LoVo (cell line): ENCODE measurements around the gene ATP9B.
"Not testable (repeated sequence)": the region's sequence is repeated elsewhere in the genome, so short reads cannot be mapped to it uniquely, and the experiment has no call there.

Source experiments
- DNase-seq: peaks from one replicate; pipeline ENCODE4 v3.0.0-alpha.2; 2016; ENCODE audit warnings: low spot score

ATP9B gene

DNA sequence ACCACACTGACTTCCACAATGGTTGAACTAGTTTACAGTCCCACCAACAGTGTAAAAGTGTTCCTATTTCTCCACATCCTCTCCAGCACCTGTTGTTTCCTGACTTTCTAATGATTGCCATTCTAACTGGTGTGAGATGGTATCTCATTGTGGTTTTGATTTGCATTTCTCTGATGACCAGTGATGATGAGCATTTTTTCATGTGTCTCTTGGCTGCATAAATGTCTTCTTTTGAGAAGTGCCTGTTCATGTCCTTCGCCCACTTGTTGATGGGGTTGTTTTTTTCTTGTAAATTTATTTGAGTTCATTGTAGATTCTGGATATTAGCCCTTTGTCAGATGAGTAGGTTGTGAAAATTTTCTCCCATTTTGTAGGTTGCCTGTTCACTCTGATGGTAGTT is 216.0 kb downstream of the ATP9B start:
- DNase-seq, result not testable (repeated sequence)

DNA sequence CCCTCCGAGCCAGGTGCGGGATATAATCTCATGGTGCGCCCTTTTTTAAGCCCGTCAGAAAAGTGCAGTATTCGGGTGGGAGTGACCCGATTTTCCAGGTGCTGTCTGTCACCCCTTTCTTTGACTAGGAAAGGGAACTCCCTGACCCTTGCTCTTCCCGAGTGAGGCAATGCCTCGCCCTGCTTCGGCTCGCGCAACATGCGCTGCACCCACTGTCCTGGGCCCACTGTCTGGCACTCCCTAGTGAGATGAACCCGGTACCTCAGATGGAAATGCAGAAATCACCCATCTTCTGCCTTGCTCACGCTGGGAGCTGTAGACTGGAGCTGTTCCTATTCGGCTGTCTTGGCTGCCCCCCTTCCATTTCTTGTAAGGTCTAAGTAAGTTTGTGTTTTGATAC is 221.2 kb downstream of the ATP9B start:
- DNase-seq, result not testable (repeated sequence)

DNA sequence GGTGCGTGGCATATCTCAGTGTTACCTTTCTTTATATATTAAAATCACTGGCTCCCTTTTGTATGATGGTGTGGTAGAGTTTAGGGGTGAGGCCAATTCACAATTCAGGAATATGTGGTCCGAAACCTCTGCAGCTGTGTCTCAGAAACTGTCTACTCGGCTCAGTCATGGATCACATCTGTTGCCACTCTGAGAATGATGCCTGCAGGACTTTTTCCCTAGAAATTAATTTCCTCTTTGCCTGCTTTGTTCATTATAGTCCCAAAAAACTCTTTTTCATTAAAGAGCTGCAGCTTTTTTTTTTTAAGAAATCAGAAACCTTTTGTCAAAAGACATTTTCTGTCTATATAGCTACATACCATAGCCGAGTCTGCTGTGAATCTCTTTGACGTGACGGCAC is 221.7 kb downstream of the ATP9B start:
- no peak for DNase-seq

GRCh38 chr18:79294235-79294634 is 225.0 kb downstream of the ATP9B start:
- no peak for DNase-seq

- DNase-seq, result no peak
Observed at GRCh38 chr18:79299272-79299671, 230.1 kb downstream of the ATP9B start.

- DNase-seq, result no peak
Observed at GRCh38 chr18:79299711-79300110, 230.5 kb downstream of the ATP9B start.

GRCh38 chr18:79300413-79300812 is 231.2 kb downstream of the ATP9B start:
- no peak for DNase-seq

GRCh38 chr18:79302120-79302519 is 232.9 kb downstream of the ATP9B start:
- peak; percentile 18 for DNase-seq

DNA sequence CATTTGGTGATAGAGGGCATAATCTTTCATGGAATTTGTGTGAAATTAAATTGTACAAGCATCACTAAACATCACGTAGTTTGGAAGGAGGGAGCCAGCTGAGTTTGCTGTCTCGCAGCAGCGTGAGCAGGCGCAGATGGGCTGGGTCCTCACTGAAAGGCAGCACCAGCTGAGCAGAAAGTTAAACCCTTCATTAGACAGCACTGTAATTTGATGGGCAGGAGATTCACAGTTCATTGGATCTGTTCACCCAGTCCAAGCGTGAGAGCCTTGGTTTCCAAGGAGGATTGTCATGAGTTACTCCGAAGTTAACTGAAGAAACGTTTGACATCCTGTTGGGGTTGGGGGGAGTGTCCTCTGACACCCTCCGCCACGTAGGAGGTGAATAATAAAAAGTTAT is 236.7 kb downstream of the ATP9B start:
- DNase-seq, result no peak

GRCh38 chr18:79309614-79310358 is 240.6 kb downstream of the ATP9B start:
- DNase-seq, result no peak

- DNase-seq, result no peak
Observed at GRCh38 chr18:79314838-79315388, 245.7 kb downstream of the ATP9B start.

GRCh38 chr18:79315596-79315995 is 246.4 kb downstream of the ATP9B start:
- DNase-seq, result no peak

GRCh38 chr18:79317703-79318102 is 248.5 kb downstream of the ATP9B start:
- DNase-seq, result no peak

GRCh38 chr18:79318142-79318673 is 249.0 kb downstream of the ATP9B start:
- no peak for DNase-seq

DNA sequence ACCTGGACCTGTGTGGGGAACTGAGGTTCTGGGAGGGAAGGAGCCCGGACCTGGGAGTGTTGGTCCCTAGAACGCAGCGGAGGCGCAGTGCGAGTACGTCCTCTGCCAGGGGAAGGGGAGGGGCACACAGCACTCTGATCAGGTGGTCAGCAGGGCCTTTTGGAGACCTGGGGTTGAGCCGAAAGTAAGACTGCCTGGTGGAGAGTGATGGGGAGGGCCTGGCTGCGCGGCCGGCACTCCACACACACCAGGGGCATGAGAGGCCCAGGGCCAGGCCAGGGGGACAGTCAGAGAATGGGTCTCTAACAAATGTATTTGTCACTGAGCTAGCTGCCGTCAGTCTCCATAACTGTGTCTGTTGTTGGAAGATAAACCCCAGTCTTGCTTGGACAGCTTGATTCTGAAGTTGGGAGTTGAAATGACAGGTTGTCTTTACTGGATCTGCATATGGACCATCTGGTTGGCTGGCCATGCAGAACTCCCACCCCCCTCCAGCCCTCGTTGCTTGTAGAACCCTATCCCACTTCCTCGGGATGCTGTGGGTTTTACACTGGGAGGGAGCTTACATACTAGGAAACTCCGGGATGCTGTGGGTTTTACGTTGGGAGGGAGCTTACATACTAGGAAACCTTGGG is 251.1 kb downstream of the ATP9B start:
- no peak for DNase-seq

DNA sequence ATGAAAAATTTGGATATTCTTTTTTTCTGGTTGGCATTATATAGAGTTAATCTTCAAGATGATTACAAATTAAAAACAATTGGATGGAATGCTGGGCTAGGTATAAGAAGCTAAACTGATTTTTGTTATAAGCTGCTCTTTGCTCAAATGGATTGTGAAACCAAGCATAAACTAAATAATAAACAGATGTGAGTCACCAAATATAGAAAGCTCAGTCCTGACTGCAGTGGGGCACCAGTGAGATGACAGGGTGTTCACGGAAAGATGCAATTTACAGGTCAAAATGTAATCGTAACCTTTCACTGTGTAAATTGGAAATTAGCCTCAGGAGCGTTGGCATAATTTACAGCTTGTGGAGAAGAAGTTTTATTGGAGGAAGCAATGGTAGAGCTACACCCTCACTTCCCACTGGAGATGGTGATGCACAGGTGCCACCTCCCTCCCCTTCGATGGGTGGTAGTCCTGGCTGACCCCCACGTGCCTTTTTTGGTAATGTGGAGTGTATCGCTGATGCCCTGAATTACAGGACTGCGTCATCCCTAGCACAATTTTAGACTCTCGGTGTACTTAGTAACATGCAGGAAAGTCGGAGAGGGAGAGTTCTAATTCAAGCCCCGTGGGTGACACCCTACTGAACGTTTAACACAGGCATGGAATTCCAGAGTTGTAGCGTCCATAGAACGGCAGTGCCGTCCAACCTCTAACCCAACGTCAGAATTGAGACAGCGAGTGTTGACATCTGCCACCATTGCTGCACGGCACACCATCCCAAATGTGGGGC is 252.6 kb downstream of the ATP9B start:
- no peak for DNase-seq

- DNase-seq, result no peak
Observed at GRCh38 chr18:79322441-79322840, 253.2 kb downstream of the ATP9B start.

- DNase-seq, result no peak
Observed at GRCh38 chr18:79323471-79323870, 254.3 kb downstream of the ATP9B start.

- DNase-seq, result no peak
Observed at GRCh38 chr18:79326413-79327198, 257.4 kb downstream of the ATP9B start.

DNA sequence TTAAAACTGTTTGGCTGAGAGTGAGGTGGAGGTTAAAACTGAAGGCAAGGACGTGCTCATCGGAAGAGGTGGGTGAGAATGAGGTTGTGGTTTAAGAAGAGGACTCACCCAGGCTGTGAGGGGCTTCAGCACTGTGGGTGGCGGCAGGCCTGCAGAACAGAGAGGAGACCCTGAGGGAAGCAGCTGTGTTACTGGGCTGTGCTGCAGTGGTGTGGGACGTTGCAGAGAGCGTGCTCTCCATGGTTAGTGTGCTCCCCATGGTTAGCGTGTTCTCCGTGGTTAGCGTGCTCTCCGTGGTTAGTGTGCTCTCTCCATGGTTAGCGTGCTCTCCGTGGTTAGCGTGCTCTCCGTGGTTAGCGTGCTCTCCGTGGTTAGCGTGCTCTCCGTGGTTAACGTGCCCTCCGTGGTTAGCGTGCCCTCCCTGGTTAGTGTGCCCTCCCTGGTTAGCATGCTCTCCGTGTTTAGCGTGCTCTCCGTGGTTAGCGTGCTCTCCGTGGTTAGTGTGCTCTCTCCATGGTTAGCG is 258.1 kb downstream of the ATP9B start:
- no peak for DNase-seq

GRCh38 chr18:79327915-79328314 is 258.7 kb downstream of the ATP9B start:
- DNase-seq, result not testable (repeated sequence)
